Measurements from ENCODE around the gene C1orf159.

DNA sequence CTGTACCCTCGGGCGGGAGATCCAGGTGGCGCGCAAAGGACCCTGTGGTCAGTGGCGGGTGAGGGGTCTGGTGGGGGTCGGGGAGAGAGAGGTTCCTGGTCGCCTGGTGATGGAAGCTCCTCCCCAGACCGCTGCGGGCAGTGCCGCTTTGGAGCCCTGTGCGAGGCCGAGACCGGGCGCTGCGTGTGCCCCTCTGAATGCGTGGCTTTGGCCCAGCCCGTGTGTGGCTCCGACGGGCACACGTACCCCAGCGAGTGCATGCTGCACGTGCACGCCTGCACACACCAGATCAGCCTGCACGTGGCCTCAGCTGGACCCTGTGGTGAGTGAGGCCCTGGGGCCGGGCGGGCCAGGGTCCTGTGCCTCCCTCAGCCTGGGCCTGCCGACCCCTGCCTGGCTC lies 72.5 kb downstream of the C1orf159 start:
- TF ChIP-seq CTCF (IDR thresholded peaks at IDR 0.05): no peak
- no peak for TF ChIP-seq POLR2A (IDR thresholded peaks at IDR 0.05)
- TF ChIP-seq EP300 (IDR thresholded peaks at IDR 0.05): no peak
- no peak for TF ChIP-seq POLR2AphosphoS5 (IDR thresholded peaks at IDR 0.05)
